ENCODE results near the gene DEGS2. TPM values are rescaled to one million over a fixed set of nuclear protein-coding genes. Genes with fewer than 3 reads are reported as not detected.
"Not testable (repeated sequence)": the region's sequence is repeated elsewhere in the genome, so short reads cannot be mapped to it uniquely, and the experiment has no call there.

Gene DEGS2
- total RNA-seq, 1 donor from 2014 or later = 1.3 TPM

DNA sequence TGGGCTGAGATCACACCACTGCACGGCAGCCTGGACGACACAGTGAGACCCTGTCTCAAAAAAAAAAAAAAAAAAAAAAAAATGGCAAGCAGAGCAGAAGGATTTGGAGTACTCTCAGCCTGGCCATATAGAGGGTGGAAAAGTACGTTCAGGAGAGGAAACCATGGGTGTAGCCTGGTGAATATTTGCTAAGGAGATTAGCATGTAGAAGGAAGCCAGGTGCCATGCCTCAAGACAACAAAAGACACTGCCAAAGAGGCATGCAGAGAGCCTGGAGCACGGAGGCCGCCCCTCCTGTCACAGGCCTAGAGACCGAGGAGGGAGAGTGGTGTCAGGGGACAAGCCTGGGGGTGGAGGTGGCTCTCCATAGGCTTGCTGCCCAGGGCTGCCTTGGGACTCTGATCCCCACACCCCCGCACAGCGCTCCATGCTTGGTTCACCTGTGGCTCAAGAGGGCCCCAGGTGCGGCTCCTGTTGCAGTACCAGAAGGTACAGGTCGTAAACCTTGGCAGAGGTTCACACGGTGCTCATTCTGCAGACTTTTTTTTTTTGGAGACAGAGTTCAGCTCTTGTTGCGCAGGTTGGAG lies 27.9 kb upstream of the DEGS2 start:
- TF ChIP-seq, protein P1, sequence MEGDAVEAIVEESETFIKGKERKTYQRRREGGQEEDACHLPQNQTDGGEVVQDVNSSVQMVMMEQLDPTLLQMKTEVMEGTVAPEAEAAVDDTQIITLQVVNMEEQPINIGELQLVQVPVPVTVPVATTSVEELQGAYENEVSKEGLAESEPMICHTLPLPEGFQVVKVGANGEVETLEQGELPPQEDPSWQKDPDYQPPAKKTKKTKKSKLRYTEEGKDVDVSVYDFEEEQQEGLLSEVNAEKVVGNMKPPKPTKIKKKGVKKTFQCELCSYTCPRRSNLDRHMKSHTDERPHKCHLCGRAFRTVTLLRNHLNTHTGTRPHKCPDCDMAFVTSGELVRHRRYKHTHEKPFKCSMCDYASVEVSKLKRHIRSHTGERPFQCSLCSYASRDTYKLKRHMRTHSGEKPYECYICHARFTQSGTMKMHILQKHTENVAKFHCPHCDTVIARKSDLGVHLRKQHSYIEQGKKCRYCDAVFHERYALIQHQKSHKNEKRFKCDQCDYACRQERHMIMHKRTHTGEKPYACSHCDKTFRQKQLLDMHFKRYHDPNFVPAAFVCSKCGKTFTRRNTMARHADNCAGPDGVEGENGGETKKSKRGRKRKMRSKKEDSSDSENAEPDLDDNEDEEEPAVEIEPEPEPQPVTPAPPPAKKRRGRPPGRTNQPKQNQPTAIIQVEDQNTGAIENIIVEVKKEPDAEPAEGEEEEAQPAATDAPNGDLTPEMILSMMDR (IDR thresholded peaks at IDR 0.05; ENCODE audit: unreplicated experiment) = no peak
- Mint-ChIP-seq H3K9me3 (ENCODE audit: low read depth) (peaks cover 3% of the 10 kb centered on the region), H3K27me3 (no peaks in the 10 kb centered on the region), H3K4me3 (ENCODE audit: low read depth) (no peak overlapping the region), H3K4me1 (ENCODE audit: low read depth) (peaks cover 2% of the 10 kb centered on the region), H3K27ac (no peak overlapping the region), H3K36me3 (ENCODE audit: insufficient read depth) (peaks cover 2% of the 10 kb centered on the region)
- DNase-seq (ENCODE audit: low spot score, unreplicated experiment) = no peak

DNA sequence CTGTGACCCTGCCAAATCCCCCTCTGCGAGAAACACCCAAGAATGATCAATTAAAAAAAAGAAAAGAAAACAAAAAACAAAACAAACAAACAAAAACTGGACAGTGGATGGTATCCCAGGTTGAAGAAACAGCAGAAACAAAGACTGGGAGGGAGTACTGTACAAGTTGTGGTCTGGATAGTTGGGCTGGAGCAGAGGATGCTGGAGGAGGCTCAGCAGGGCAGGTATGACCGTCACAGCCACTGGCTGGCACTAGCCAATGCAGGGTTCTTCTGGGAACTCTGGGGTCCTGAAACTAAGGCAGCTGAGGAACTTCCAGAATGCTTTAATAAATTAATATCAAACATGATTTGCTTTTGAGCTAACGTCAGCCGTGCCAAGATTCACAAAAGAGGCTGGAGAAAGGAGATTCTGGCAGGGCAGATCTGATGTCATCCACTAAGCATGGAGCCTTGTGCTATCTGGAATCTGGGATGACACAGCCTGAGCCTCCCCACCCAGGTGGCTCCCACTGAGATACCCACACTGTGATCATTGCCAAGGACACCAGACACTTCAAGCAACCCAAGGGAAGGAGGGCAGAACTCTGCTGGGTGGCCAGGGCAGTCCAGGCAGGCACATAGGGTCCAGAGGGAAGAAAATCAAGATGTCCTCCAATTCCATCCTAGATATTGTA lies 22.6 kb upstream of the DEGS2 start:
- not testable (repeated sequence) for H3K27me3 Mint-ChIP-seq; H3K4me3 Mint-ChIP-seq (ENCODE audit: low read depth); H3K27ac Mint-ChIP-seq; H3K9me3 Mint-ChIP-seq (ENCODE audit: low read depth); H3K36me3 Mint-ChIP-seq (ENCODE audit: insufficient read depth); DNase-seq (ENCODE audit: low spot score, unreplicated experiment); H3K4me1 Mint-ChIP-seq (ENCODE audit: low read depth)

DNA sequence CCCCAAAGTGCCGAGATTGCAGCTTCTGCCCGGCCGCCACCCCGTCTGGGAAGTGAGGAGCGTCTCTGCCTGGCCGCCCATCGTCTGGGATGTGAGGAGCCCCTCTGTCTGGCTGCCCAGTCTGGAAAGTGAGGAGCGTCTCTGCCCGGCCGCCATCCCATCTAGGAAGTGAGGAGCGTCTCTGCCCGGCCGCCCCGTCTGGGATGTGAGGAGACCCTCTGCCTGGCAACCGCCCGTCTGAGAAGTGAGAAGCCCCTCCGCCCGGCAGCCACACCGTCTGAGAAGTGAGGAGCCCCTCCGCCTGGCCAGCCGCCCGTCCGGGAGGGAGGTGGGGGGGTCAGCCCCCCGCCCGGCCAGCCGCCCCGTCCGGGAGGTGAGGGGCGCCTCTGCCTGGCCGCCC lies 21.2 kb upstream of the DEGS2 start:
- H3K4me1 Mint-ChIP-seq (ENCODE audit: low read depth); H3K27me3 Mint-ChIP-seq; H3K9me3 Mint-ChIP-seq (ENCODE audit: low read depth); H3K36me3 Mint-ChIP-seq (ENCODE audit: insufficient read depth); H3K27ac Mint-ChIP-seq; DNase-seq (ENCODE audit: low spot score, unreplicated experiment); H3K4me3 Mint-ChIP-seq (ENCODE audit: low read depth): not testable (repeated sequence)

DNA sequence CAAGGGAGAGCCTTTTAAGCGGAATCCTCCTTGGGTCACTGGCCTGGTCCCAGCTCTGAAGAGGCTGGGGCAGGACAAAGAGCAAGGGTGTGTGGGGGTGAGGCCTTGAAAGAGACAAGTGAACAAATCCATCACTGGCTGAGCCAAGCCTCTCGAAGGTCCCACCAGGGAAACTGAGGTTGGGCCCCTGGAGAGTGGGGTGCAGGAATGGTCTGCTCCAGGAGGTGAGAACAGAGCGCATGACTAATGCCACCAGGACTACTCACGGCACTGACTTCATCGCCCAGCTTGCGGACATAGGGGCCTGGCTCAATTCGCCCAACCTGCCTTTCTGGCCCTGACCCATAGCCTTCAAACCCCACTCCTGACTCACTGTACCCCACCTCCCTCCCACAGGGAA lies 19.2 kb upstream of the DEGS2 start:
- no peak overlapping the region for H3K27ac Mint-ChIP-seq
- no peak for DNase-seq (ENCODE audit: low spot score, unreplicated experiment)
- no peaks in the 10 kb centered on the region for H3K9me3 Mint-ChIP-seq (ENCODE audit: low read depth)
- H3K36me3 Mint-ChIP-seq (ENCODE audit: insufficient read depth) = peaks cover 1% of the 10 kb centered on the region
- H3K27me3 Mint-ChIP-seq = no peaks in the 10 kb centered on the region
- TF ChIP-seq, protein P1 (IDR thresholded peaks at IDR 0.05; ENCODE audit: unreplicated experiment) = no peak
- H3K4me3 Mint-ChIP-seq (ENCODE audit: low read depth) = no peak overlapping the region
- H3K4me1 Mint-ChIP-seq (ENCODE audit: low read depth) = no peaks in the 10 kb centered on the region

DNA sequence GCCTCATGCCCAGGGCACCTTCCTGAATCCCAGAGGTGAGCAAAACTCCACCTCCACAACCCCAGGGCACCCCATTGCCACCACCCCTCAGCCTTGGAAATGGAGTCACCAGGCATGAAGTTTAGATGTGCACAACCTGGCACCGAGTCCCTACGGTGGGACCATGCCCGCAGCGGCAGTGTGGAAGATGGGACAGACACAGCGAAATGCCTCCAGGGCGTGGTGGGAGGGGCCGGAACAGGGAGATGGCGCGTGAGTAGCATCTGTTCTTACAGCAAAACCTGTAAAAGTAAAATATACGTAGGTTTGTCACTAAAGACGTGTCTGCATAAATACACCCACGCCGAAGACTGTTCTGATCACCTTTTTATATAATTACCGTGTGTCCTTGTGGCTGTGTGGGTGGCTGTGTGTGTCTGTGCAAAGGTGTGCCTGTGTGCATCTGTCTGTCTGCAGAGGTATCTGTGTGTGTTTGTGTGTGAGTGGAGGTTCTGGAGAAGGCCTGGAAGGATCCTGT lies 17.4 kb upstream of the DEGS2 start:
- no peaks in the 10 kb centered on the region for H3K4me1 Mint-ChIP-seq (ENCODE audit: low read depth)
- no peak overlapping the region for H3K4me3 Mint-ChIP-seq (ENCODE audit: low read depth)
- no peak for DNase-seq (ENCODE audit: low spot score, unreplicated experiment)
- TF ChIP-seq, protein P1 (IDR thresholded peaks at IDR 0.05; ENCODE audit: unreplicated experiment) = no peak
- no peak overlapping the region for H3K27ac Mint-ChIP-seq
- peaks cover 1% of the 10 kb centered on the region for H3K36me3 Mint-ChIP-seq (ENCODE audit: insufficient read depth)
- peaks cover 5% of the 10 kb centered on the region for H3K27me3 Mint-ChIP-seq
- H3K9me3 Mint-ChIP-seq (ENCODE audit: low read depth) = no peaks in the 10 kb centered on the region

DNA sequence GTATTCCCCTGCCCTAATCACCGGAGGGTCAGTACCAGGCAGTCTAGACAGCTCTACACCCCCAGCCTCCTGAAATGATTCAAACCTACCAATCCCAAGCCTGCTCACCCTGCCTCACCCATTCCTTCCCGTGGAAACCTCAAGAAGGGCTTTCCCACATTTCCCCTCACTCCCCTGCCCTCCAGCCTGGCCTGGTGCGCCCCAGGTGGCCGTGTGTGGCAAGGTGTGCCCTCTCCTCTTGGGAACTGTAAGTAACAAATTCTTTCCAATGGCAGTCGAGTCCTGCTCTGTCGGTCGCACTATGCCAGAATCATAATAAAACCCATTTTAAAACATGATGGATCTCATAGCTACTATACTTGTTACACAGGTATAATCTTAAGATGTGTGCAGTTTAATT lies 13.9 kb upstream of the DEGS2 start:
- H3K27me3 Mint-ChIP-seq = peaks cover 10% of the 10 kb centered on the region
- no peaks in the 10 kb centered on the region for H3K36me3 Mint-ChIP-seq (ENCODE audit: insufficient read depth)
- TF ChIP-seq, protein P1 (IDR thresholded peaks at IDR 0.05; ENCODE audit: unreplicated experiment) = no peak
- H3K9me3 Mint-ChIP-seq (ENCODE audit: low read depth) = no peaks in the 10 kb centered on the region
- DNase-seq (ENCODE audit: low spot score, unreplicated experiment) = no peak
- H3K4me3 Mint-ChIP-seq (ENCODE audit: low read depth) = no peak overlapping the region
- H3K27ac Mint-ChIP-seq = no peak overlapping the region
- H3K4me1 Mint-ChIP-seq (ENCODE audit: low read depth) = no peaks in the 10 kb centered on the region

All from progenitor cell of endocrine pancreas (in vitro differentiated cells).